ENCODE measurements around the gene SLC22A3.
A peak's percentile ranks its signal among the peaks of the same experiment; 100 is the strongest.
"Not testable (repeated sequence)": the region's sequence is repeated elsewhere in the genome, so short reads cannot be mapped to it uniquely, and the experiment has no call there.

Gene SLC22A3

GRCh38 chr6:160391419-160392116 is 43.4 kb downstream of the SLC22A3 start:
- peak in 1 of 2 experiments; percentile 2 for DNase-seq
- TF ChIP-seq POLR2A (IDR thresholded peaks at IDR 0.05; ENCODE audit: low read length) = no peak
- TF ChIP-seq GATA1 (IDR thresholded peaks at IDR 0.05; ENCODE audit: low read depth, low read length) = no peak

GRCh38 chr6:160393442-160393841 is 45.3 kb downstream of the SLC22A3 start:
- not testable (repeated sequence) for DNase-seq

- no peak for TF ChIP-seq GATA1 (IDR thresholded peaks at IDR 0.05; ENCODE audit: low read depth, low read length)
- TF ChIP-seq POLR2A (IDR thresholded peaks at IDR 0.05; ENCODE audit: low read length) = no peak
- peak in 1 of 2 experiments; percentile 1 for DNase-seq
Measured at GRCh38 chr6:160393891-160394653, 45.9 kb downstream of the SLC22A3 start.

- no peak for TF ChIP-seq GATA1 (IDR thresholded peaks at IDR 0.05; ENCODE audit: low read depth, low read length)
- DNase-seq = no peak
Measured at GRCh38 chr6:160394654-160395035, 46.5 kb downstream of the SLC22A3 start.

- TF ChIP-seq GATA1 (IDR thresholded peaks at IDR 0.05; ENCODE audit: low read depth, low read length) (no peak), POLR2A (IDR thresholded peaks at IDR 0.05; ENCODE audit: low read length) (no peak)
- DNase-seq = no peak
Measured at GRCh38 chr6:160395187-160395586, 47.0 kb downstream of the SLC22A3 start.

GRCh38 chr6:160396292-160396691 is 48.1 kb downstream of the SLC22A3 start:
- TF ChIP-seq GATA1 (IDR thresholded peaks at IDR 0.05; ENCODE audit: low read depth, low read length) = no peak
- TF ChIP-seq POLR2A (IDR thresholded peaks at IDR 0.05; ENCODE audit: low read length) = no peak
- DNase-seq = no peak

- TF ChIP-seq POLR2A (IDR thresholded peaks at IDR 0.05; ENCODE audit: low read length) (no peak), GATA1 (IDR thresholded peaks at IDR 0.05; ENCODE audit: low read depth, low read length) (no peak)
- no peak for DNase-seq
Measured at GRCh38 chr6:160398674-160399271, 50.6 kb downstream of the SLC22A3 start.

- DNase-seq = no peak
- TF ChIP-seq POLR2A (IDR thresholded peaks at IDR 0.05; ENCODE audit: low read length) (no peak), GATA1 (IDR thresholded peaks at IDR 0.05; ENCODE audit: low read depth, low read length) (no peak)
Measured at GRCh38 chr6:160400446-160400845, 52.3 kb downstream of the SLC22A3 start.

GRCh38 chr6:160408528-160408927 is 60.4 kb downstream of the SLC22A3 start:
- no peak for TF ChIP-seq GATA1 (IDR thresholded peaks at IDR 0.05; ENCODE audit: low read depth, low read length)
- no peak for TF ChIP-seq POLR2A (IDR thresholded peaks at IDR 0.05; ENCODE audit: low read length)
- no peak for DNase-seq

- DNase-seq = no peak
- no peak for TF ChIP-seq GATA1 (IDR thresholded peaks at IDR 0.05; ENCODE audit: low read depth, low read length)
- no peak for TF ChIP-seq POLR2A (IDR thresholded peaks at IDR 0.05; ENCODE audit: low read length)
Measured at GRCh38 chr6:160412993-160413392, 64.8 kb downstream of the SLC22A3 start.

- TF ChIP-seq GATA1 (IDR thresholded peaks at IDR 0.05; ENCODE audit: low read depth, low read length) = no peak
- TF ChIP-seq POLR2A (IDR thresholded peaks at IDR 0.05; ENCODE audit: low read length) = no peak
- no peak for DNase-seq
Measured at GRCh38 chr6:160417146-160417545, 69.0 kb downstream of the SLC22A3 start.

GRCh38 chr6:160417550-160417949 is 69.4 kb downstream of the SLC22A3 start:
- TF ChIP-seq GATA1 (IDR thresholded peaks at IDR 0.05; ENCODE audit: low read depth, low read length) (no peak), POLR2A (IDR thresholded peaks at IDR 0.05; ENCODE audit: low read length) (no peak)
- DNase-seq = no peak

GRCh38 chr6:160418370-160418769 is 70.2 kb downstream of the SLC22A3 start:
- no peak for DNase-seq

GRCh38 chr6:160419488-160419887 is 71.3 kb downstream of the SLC22A3 start:
- DNase-seq = no peak
- TF ChIP-seq GATA1 (IDR thresholded peaks at IDR 0.05; ENCODE audit: low read depth, low read length) (no peak), POLR2A (IDR thresholded peaks at IDR 0.05; ENCODE audit: low read length) (no peak)

More at GRCh38 chr6:160418370-160418769, 70.2 kb downstream of the SLC22A3 start:
- no peak for TF ChIP-seq GATA1 (IDR thresholded peaks at IDR 0.05; ENCODE audit: low read depth, low read length)
- TF ChIP-seq POLR2A (IDR thresholded peaks at IDR 0.05; ENCODE audit: low read length) = no peak

Measured in erythroblast (primary cell).